HEK293 (cell line): ENCODE results near the gene TNP2.

Source experiments
- BCL11B ChIP-seq: fragments of 450-650 bp; formaldehyde crosslinking; IDR thresholded peaks from 2 replicates; pipeline ENCODE4 v1.5.1; 2016; ENCODE audit warnings: low read depth, missing biosample characterization, missing genetic modification characterization
- HIC1 ChIP-seq: fragments of 450-650 bp; formaldehyde crosslinking; IDR thresholded peaks from 2 replicates; pipeline ENCODE4 v1.5.1; 2016; ENCODE audit warnings: missing biosample characterization, missing genetic modification characterization
- HOXC10 ChIP-seq: sonication (generic); formaldehyde crosslinking; IDR thresholded peaks from 2 replicates; pipeline ENCODE4 v1.8.1; 2023; ENCODE audit warnings: mild to moderate bottlenecking, missing genetic modification reagents
- MEIS1 ChIP-seq: sonication (generic); formaldehyde crosslinking; IDR thresholded peaks from 2 replicates; pipeline ENCODE4 v1.8.1; 2022; ENCODE audit warnings: missing genetic modification reagents, mild to moderate bottlenecking, borderline replicate concordance
- MZF1 ChIP-seq: fragments of 450-650 bp; formaldehyde crosslinking; IDR thresholded peaks from 2 replicates; pipeline ENCODE4 v1.5.1; 2017; ENCODE audit warnings: missing biosample characterization, missing genetic modification characterization, borderline replicate concordance
- PRDM10 ChIP-seq: fragments of 450-650 bp; formaldehyde crosslinking; IDR thresholded peaks from 2 replicates; pipeline ENCODE4 v1.5.1; 2016; ENCODE audit warnings: missing biosample characterization, missing genetic modification characterization
- PRDM6 ChIP-seq: fragments of 450-650 bp; formaldehyde crosslinking; IDR thresholded peaks from 2 replicates; pipeline ENCODE4 v1.5.1; 2017; ENCODE audit warnings: missing biosample characterization, missing genetic modification characterization
- REPIN1 ChIP-seq: fragments of 450-650 bp; formaldehyde crosslinking; IDR thresholded peaks from 2 replicates; pipeline ENCODE4 v1.5.1; 2017; ENCODE audit warnings: missing biosample characterization, missing genetic modification characterization, low read depth
- REST ChIP-seq: fragments of 450-650 bp; formaldehyde crosslinking; IDR thresholded peaks from 2 replicates; pipeline ENCODE4 v1.5.1; 2016; ENCODE audit warnings: missing biosample characterization, missing genetic modification characterization
- TCF7L2 ChIP-seq: IDR thresholded peaks from 2 replicates; pipeline ENCODE4 v1.6.1; 2011; ENCODE audit warnings: low read depth, mild to moderate bottlenecking, inconsistent platforms, low read length, moderate library complexity, borderline replicate concordance
- ZBTB1 ChIP-seq: fragments of 450-650 bp; formaldehyde crosslinking; IDR thresholded peaks from 2 replicates; pipeline ENCODE4 v1.5.1; 2016; ENCODE audit warnings: missing biosample characterization, missing genetic modification characterization
- ZBTB21 ChIP-seq: fragments of 450-650 bp; formaldehyde crosslinking; IDR thresholded peaks from 2 replicates; pipeline ENCODE4 v1.5.1; 2017; ENCODE audit warnings: missing biosample characterization, missing genetic modification characterization
- ZFHX2 ChIP-seq: fragments of 450-650 bp; formaldehyde crosslinking; conservative IDR thresholded peaks from 2 replicates; pipeline ENCODE4 v1.5.1; 2016; ENCODE audit warnings: missing biosample characterization, missing genetic modification characterization
- ZFP37 ChIP-seq: fragments of 450-650 bp; formaldehyde crosslinking; IDR thresholded peaks from 2 replicates; pipeline ENCODE4 v1.5.1; 2016; ENCODE audit warnings: missing biosample characterization, missing genetic modification characterization
- ZNF169 ChIP-seq: fragments of 450-650 bp; formaldehyde crosslinking; IDR thresholded peaks from 2 replicates; pipeline ENCODE4 v1.5.1; 2016; ENCODE audit warnings: missing biosample characterization, missing genetic modification characterization
- ZNF2 ChIP-seq: fragments of 450-650 bp; formaldehyde crosslinking; IDR thresholded peaks from 2 replicates; pipeline ENCODE4 v1.5.1; 2016; ENCODE audit warnings: missing biosample characterization, missing genetic modification characterization
- ZNF302 ChIP-seq: fragments of 450-650 bp; formaldehyde crosslinking; IDR thresholded peaks from 2 replicates; pipeline ENCODE4 v1.5.1; 2016; ENCODE audit warnings: missing biosample characterization, missing genetic modification characterization, low read depth
- ZNF394 ChIP-seq: fragments of 450-650 bp; formaldehyde crosslinking; IDR thresholded peaks from 2 replicates; pipeline ENCODE4 v1.5.1; 2016; ENCODE audit warnings: missing biosample characterization, missing genetic modification characterization, mild to moderate bottlenecking, moderate library complexity, borderline replicate concordance
- ZNF426 ChIP-seq: fragments of 450-650 bp; formaldehyde crosslinking; IDR thresholded peaks from 2 replicates; pipeline ENCODE4 v1.5.1; 2017; ENCODE audit warnings: missing biosample characterization, missing genetic modification characterization, mild to moderate bottlenecking, inconsistent platforms, moderate library complexity
- ZNF544 ChIP-seq: fragments of 450-650 bp; formaldehyde crosslinking; IDR thresholded peaks from 2 replicates; pipeline ENCODE4 v1.5.0; 2017; ENCODE audit warnings: missing biosample characterization, missing genetic modification characterization
- ZNF548 ChIP-seq: fragments of 450-650 bp; formaldehyde crosslinking; IDR thresholded peaks from 2 replicates; pipeline ENCODE4 v1.5.1; 2016; ENCODE audit warnings: missing biosample characterization, missing genetic modification characterization
- ZNF596 ChIP-seq: fragments of 450-650 bp; IDR thresholded peaks from 2 replicates; pipeline ENCODE4 v1.5.0; 2018; ENCODE audit warnings: missing biosample characterization, mild to moderate bottlenecking, missing genetic modification characterization, moderate library complexity
- ZNF621 ChIP-seq: fragments of 450-650 bp; formaldehyde crosslinking; IDR thresholded peaks from 2 replicates; pipeline ENCODE4 v1.5.1; 2017; ENCODE audit warnings: missing biosample characterization, missing genetic modification characterization
- ZNF660 ChIP-seq: fragments of 450-650 bp; IDR thresholded peaks from 2 replicates; pipeline ENCODE4 v1.5.1; 2018; ENCODE audit warnings: missing biosample characterization, mild to moderate bottlenecking, missing genetic modification characterization
- ZNF670 ChIP-seq: fragments of 450-650 bp; formaldehyde crosslinking; IDR thresholded peaks from 2 replicates; pipeline ENCODE4 v1.5.1; 2016; ENCODE audit warnings: missing biosample characterization, missing genetic modification characterization, low read depth
- ZNF776 ChIP-seq: fragments of 450-650 bp; formaldehyde crosslinking; IDR thresholded peaks from 2 replicates; pipeline ENCODE4 v1.5.0; 2017; ENCODE audit warnings: missing biosample characterization, missing genetic modification characterization, borderline replicate concordance
- ZNF785 ChIP-seq: fragments of 450-650 bp; formaldehyde crosslinking; IDR thresholded peaks from 2 replicates; pipeline ENCODE4 v1.5.1; 2016; ENCODE audit warnings: missing biosample characterization, missing genetic modification characterization
- TF ChIP-seq, protein P1 (sequence below): fragments of 450-650 bp; formaldehyde crosslinking; IDR thresholded peaks from 2 replicates; pipeline ENCODE4 v1.5.1; 2016; ENCODE audit warnings: missing biosample characterization, missing genetic modification characterization

The TNP2 gene

DNA sequence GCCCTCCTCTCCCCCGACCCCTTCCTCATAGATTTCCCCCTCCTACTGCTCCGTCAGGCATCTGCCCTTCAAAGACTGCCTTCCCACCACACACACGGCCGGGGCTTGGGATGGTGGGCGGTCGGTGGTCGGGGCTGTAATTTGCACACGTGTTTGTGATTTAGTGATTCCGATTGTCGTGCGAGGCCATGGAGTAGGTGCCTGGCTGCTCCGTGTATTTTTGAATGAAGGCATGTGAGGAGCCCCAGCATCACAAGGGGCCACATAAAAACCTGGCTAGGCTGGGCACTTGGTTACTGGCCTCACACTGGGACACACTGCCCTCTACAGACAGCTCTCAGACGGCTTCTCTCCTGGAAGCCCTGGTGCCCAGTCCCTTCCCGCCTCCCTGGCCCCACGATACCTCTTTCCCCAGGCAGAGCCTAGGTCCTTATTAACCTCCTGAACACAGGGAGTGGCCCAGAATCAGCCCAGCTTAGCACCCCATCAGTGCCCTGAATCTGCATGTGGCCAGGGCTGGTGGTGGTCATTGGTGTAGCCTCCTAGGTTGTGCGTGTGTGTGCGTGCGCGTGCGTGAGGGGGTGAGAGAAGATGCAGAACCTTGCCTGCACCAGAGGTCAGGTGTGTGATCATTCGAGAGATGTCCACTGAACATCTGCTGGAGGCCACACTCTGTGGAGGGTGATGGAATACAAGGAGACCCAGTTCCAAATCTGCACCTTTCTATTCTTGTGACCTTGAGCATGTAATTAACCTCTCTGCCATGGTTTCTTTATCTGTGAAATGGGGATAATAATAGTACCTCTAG is 11.8 kb downstream of the TNP2 start (continued):
- TF ChIP-seq, protein P1, sequence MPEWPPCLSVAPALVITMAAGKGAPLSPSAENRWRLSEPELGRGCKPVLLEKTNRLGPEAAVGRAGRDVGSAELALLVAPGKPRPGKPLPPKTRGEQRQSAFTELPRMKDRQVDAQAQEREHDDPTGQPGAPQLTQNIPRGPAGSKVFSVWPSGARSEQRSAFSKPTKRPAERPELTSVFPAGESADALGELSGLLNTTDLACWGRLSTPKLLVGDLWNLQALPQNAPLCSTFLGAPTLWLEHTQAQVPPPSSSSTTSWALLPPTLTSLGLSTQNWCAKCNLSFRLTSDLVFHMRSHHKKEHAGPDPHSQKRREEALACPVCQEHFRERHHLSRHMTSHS (tag by site-specific recombination), result no peak
- TF ChIP-seq ZFP37 (tag by site-specific recombination) (no peak), BCL11B (tag by site-specific recombination) (no peak), ZFHX2 (tag by site-specific recombination) (peak; percentile 60; the same call in 1 of the 2 replicates), TCF7L2 (no peak), ZBTB21 (tag by site-specific recombination) (no peak), MEIS1 (no peak), ZNF621 (no peak), ZNF596 (tag by site-specific recombination) (no peak), REPIN1 (tag by site-specific recombination) (no peak), ZNF670 (no peak), ZNF2 (tag by site-specific recombination) (peak; percentile 71; the same call in 1 of the 2 replicates), ZNF660 (tag by site-specific recombination) (no peak), HIC1 (tag by site-specific recombination) (peak; percentile 66), ZNF776 (tag by site-specific recombination) (no peak), PRDM6 (tag by site-specific recombination) (no peak), REST (tag by site-specific recombination) (no peak), ZNF548 (tag by site-specific recombination) (no peak; the same call in 1 of the 2 replicates), ZNF785 (tag by site-specific recombination) (no peak), HOXC10 (CRISPR knock-in tag) (no peak), ZNF544 (no peak), ZNF394 (peak; percentile 11; the same call in 1 of the 2 replicates), ZNF426 (tag by site-specific recombination) (no peak), PRDM10 (tag by site-specific recombination) (no peak), ZNF302 (tag by site-specific recombination) (no peak), ZBTB1 (no peak), MZF1 (tag by site-specific recombination) (no peak), ZNF169 (tag by site-specific recombination) (no peak)
